CD4-positive, alpha-beta T cell treated with Interleukin-1 beta for 1 hour (primary cell): ENCODE results near the gene ADAP2.
"Not testable (repeated sequence)": the region's sequence is repeated elsewhere in the genome, so short reads cannot be mapped to it uniquely, and the experiment has no call there.

ENCODE experiments used
- DNase-seq, 2 donors: peaks; one replicate each; pipeline ENCODE4 v3.0.0-alpha.2; 2020 to 2022

The ADAP2 gene

GRCh38 chr17:30975042-30975820, 53.5 kb downstream of the ADAP2 start:
- DNase-seq, result peak in 1 of 2 donors; percentile 25

- DNase-seq, result not testable (repeated sequence)
These were observed 58.2 kb downstream of the ADAP2 start for GRCh38 chr17:30979919-30980318.

GRCh38 chr17:30981531-30982519, 60.1 kb downstream of the ADAP2 start:
- no peak for DNase-seq

DNA sequence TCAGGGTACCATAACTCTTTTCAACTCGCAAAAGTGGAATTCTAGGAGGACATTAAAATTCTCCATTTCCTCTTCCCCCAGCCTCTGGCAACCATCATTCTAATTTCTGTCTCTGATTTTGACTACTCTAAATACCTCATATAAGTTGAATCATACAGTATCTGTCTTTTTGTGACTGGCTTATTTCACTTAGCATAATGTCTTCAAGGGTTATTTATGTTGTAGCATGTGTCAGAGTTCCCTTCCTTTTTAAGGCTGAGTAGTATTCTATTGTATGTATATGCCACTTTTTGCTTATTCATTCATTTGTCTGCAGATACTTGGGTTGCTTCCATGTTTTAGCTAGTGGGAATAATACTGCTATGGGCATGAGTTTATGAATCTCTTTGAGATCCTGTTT, 61.1 kb downstream of the ADAP2 start:
- no peak for DNase-seq

DNA sequence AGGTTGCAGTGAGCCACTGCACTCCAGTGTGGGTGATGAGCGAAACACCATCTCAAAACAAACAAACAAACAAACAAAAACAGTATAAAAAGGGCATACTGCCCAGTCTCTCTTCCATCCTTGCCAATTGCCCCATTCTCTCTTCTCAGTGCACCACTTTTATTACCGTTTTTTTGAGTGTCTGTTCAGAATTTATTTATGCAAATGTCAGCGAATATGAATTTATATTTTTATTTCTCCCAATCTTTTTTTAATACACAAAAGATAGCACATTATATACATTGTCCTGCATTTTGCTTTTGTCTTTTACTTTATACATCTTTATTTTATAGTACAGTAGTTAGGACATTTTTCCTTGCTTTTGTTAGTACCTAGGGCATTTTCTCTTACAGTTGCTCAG, 68.7 kb downstream of the ADAP2 start:
- DNase-seq, result no peak

DNA sequence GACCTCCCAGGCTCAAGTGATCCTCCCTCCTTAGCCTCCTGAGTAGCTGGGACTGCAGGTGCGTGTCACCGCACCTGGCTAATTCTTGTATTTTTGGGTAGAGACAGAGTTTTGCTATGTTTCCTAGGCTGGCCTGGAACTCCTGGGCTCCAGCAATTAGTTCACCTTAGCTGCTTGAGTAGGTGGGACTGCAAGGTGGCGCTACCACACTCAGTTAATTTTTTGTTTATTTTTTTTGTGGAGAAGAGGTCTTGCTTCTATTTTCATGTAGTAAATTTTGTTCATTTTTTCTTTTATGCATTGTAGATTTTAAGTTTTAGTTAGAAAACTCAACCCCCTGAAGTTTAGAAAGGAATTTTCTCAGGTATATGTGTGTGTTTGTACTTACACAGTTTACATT, 70.8 kb downstream of the ADAP2 start:
- no peak for DNase-seq

DNA sequence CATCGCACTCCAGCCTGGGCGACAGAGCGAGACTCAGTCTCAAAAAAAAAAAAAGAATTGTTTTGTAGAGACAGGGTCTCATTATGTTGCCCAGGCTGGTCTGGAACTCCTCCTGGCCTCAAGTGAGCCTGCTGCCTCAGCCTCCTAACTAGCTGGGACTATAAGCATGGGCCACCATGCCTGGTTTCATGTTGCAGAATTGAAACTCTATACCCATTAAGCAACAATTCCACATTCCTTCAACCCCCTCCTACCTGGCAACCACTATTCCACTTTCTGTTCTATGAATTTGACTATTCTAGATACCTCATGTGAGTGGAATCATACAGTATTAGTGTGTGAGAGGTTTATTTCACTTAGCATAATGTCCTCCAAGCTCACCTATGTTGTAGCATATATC, 73.6 kb downstream of the ADAP2 start:
- DNase-seq, result no peak

GRCh38 chr17:30996486-30996885, 74.7 kb downstream of the ADAP2 start:
- no peak for DNase-seq

- DNase-seq, result no peak
These were observed 75.5 kb downstream of the ADAP2 start for GRCh38 chr17:30997270-30997669.

DNA sequence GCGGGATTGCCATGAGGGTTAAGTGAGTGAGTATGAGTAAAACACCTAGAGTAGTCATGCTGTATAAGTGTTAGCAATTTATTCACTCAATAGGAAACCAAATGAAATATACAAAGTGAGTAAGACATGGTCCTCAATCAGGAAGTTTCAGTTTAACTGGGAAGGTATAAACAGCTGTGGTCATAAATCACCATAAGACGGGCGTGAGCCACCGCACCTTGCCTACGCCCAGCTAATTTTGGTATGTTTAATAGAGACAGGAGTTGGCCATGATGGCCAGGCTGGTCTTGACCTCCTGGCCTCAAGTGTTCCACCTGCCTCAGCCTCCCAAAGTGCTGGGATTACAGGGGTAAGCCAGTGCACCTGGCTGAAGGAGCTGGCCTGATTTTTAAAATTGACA, 76.1 kb downstream of the ADAP2 start:
- no peak for DNase-seq

DNA sequence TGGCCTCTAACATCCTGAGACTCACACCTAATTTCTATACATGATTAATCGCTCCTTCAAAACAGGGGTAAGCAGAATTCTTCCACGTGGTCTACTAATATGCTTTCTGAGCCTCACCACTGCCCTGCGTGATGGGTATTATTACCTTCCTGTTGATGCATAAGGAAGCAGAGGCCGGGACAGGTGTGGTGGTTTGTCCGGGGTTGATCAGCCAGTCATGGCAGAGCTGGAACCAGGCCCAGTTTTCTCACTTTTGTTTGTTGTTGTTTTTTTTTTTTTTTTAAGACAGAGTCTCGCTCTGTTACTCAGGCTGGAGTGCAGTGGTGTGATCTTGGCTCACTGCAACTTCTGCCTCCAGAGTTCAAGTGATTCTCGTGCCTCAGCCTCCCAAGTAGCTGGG, 80.3 kb downstream of the ADAP2 start:
- DNase-seq, result no peak

- no peak for DNase-seq
These were observed 81.6 kb downstream of the ADAP2 start for GRCh38 chr17:31003225-31003866.

DNA sequence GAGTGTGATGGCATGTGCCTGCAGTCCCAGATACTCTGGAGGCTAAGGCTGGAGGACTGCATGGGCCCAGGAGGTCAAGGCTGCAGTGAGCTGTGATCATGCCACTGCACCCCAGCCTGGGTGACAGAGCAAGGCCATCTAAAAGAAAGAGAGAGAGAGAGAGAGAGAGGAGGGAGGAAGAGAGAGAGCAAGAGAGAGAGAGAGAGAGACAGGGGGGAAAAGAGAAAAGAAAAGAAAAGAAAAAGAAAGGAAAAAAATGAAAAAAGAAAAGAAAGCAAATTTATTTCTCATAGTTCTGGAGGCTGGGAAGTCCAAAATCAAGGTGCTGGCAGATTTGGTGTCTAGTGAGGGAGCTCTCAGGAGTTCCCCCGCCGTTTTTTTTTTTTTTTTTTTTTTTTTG, 82.4 kb downstream of the ADAP2 start:
- no peak for DNase-seq

DNA sequence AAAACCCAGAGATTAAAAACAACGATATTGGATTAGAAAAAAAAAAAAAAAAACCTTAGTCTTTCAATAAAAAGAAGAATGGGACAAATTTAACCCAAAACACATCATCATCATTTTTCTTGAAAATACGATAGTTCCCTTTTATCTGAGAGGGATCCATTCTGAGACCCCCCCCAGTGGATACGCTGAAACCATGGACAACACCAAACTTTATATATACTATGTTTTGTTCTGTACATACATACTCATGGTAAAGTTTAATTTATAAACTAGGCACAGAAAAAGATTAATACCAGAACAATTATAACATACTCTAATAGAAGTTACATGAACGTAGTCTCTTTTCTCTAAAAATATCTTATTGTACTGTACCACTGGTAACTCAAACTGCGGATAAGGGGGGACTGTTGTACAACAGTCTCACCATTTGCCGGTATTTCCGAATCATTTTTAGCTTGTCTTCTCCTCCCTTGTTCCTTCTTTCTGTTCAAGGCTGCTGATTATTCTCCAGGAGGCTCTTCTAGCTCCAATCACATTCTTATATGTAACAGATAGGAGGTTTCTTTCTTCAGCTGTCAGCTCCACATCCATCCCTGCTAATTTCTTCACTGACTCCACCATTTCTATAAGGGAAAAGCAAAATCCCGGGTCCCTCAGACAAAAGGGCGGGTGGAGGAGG, 86.1 kb downstream of the ADAP2 start:
- no peak for DNase-seq

- DNase-seq, result peak; percentile 47 to 55
These were observed 86.8 kb downstream of the ADAP2 start for GRCh38 chr17:31008374-31009041.
